ENCODE measurements around the gene TBC1D32. TPM values are rescaled to one million over a fixed set of nuclear protein-coding genes. Genes with fewer than 3 reads are reported as not detected.

The TBC1D32 gene
- total and polyA plus RNA-seq, 4 donors, result 0.51 to 2.8 (median 1.7) TPM

- 59% methylated on average over 3 of the region's 3 CpGs for WGBS
- H3K9me3 ChIP-seq (ENCODE audit: control insufficient read depth in 4 of 4, low read length in 3 of 4), result no peaks in the 10 kb centered on the region
- no peak for DNase-seq (ENCODE audit: low spot score)
- no peak overlapping the region for H3K4me3 ChIP-seq (ENCODE audit: low read depth in 1 of 3, low read length in 3 of 3)
- H3K27me3 ChIP-seq (ENCODE audit: control insufficient read depth in 4 of 4, insufficient read depth in 4 of 4, low read length in 3 of 4), result no peaks in the 10 kb centered on the region
- no peak overlapping the region for H3K27ac ChIP-seq (ENCODE audit: low read depth in 1 of 2, low read length in 2 of 2)
- no peak overlapping the region for H3K9ac ChIP-seq (ENCODE audit: low read depth in 1 of 2, low read length in 2 of 2)
- no peaks in the 10 kb centered on the region for H3K36me3 ChIP-seq (ENCODE audit: control insufficient read depth in 4 of 4, insufficient read depth in 3 of 4, low read depth in 1 of 4, low read length in 3 of 4)
- no peaks in the 10 kb centered on the region for H3K4me1 ChIP-seq (ENCODE audit: control insufficient read depth in 4 of 4, insufficient read depth in 4 of 4, low read length in 3 of 4)
- TF ChIP-seq HNF4G (IDR thresholded peaks at IDR 0.05) (no peak), FOXA2 (IDR thresholded peaks at IDR 0.05) (no peak), GABPA (IDR thresholded peaks at IDR 0.05 in 1 of 2, conservative IDR thresholded peaks at IDR 0.05 in 1 of 2) (no peak), CTCF (IDR thresholded peaks at IDR 0.05; ENCODE audit: low read depth, low read length, missing input control) (no peak), YY1 (IDR thresholded peaks at IDR 0.05) (no peak), JUND (IDR thresholded peaks at IDR 0.05) (no peak), ATF3 (IDR thresholded peaks at IDR 0.05) (no peak), ZBTB33 (IDR thresholded peaks at IDR 0.05) (no peak), EGR1 (IDR thresholded peaks at IDR 0.05; ENCODE audit: low read depth in 2 of 2) (no peak), MAX (IDR thresholded peaks at IDR 0.05) (no peak), HNF4A (conservative IDR thresholded peaks at IDR 0.05) (no peak), REST (IDR thresholded peaks at IDR 0.05) (no peak), RXRA (IDR thresholded peaks at IDR 0.05) (no peak), RAD21 (IDR thresholded peaks at IDR 0.05) (no peak), SP1 (IDR thresholded peaks at IDR 0.05) (no peak), FOXA1 (IDR thresholded peaks at IDR 0.05) (no peak), NR2F2 (IDR thresholded peaks at IDR 0.05) (no peak)
Measured at GRCh38 chr6:121382467-121383121, 48.3 kb upstream of the TBC1D32 start.
